ENCODE results near the gene PRDM11. TPM values are rescaled to one million over a fixed set of nuclear protein-coding genes. Genes with fewer than 3 reads are reported as not detected.

Gene PRDM11
- total and polyA plus RNA-seq, 8 donors: 13.6 to 29.6 (median 21.4) TPM

GRCh38 chr11:45234306-45235006 is 88.0 kb downstream of the PRDM11 start:
- no peaks in the 10 kb centered on the region for H3K9me3 ChIP-seq
- ATAC-seq (no peak), DNase-seq (peak in 1 of 4 donors; percentile 62)
- intact Hi-C loops (cut with DNase I): no loop called here
- no peak overlapping the region for H3K27ac ChIP-seq
- H3K27me3 ChIP-seq: no peaks in the 10 kb centered on the region
- H3K4me1 ChIP-seq: no peaks in the 10 kb centered on the region
- no peaks in the 10 kb centered on the region for H3K36me3 ChIP-seq
- no peak for TF ChIP-seq CTCF (IDR thresholded peaks at IDR 0.05)
- no peak overlapping the region for H3K4me3 ChIP-seq

GRCh38 chr11:45237711-45238315 is 91.4 kb downstream of the PRDM11 start:
- H3K27me3 ChIP-seq: no peaks in the 10 kb centered on the region
- no peak overlapping the region for H3K27ac ChIP-seq
- intact Hi-C loops (cut with DNase I): no loop called here
- DNase-seq: no peak
- H3K4me1 ChIP-seq: no peaks in the 10 kb centered on the region
- ATAC-seq: no peak
- no peaks in the 10 kb centered on the region for H3K9me3 ChIP-seq
- no peaks in the 10 kb centered on the region for H3K36me3 ChIP-seq
- H3K4me3 ChIP-seq: no peak overlapping the region
- no peak for TF ChIP-seq CTCF (IDR thresholded peaks at IDR 0.05)

GRCh38 chr11:45238724-45239123 is 92.3 kb downstream of the PRDM11 start:
- Histone ChIP-seq H3K4me3 (no peak overlapping the region), H3K4me1 (no peaks in the 10 kb centered on the region), H3K27ac (no peak overlapping the region), H3K27me3 (no peaks in the 10 kb centered on the region), H3K36me3 (no peaks in the 10 kb centered on the region), H3K9me3 (no peaks in the 10 kb centered on the region)
- TF ChIP-seq CTCF (IDR thresholded peaks at IDR 0.05): no peak
- ATAC-seq: no peak
- intact Hi-C loops (cut with DNase I): no loop called here
- no peak for DNase-seq

GRCh38 chr11:45239733-45240132 is 93.3 kb downstream of the PRDM11 start:
- no peak for ATAC-seq
- TF ChIP-seq CTCF (IDR thresholded peaks at IDR 0.05): no peak

GRCh38 chr11:45243967-45244366 is 97.5 kb downstream of the PRDM11 start:
- no peaks in the 10 kb centered on the region for H3K27me3 ChIP-seq
- H3K4me3 ChIP-seq: no peak overlapping the region
- intact Hi-C loops (cut with DNase I): no loop called here
- no peak overlapping the region for H3K27ac ChIP-seq
- no peak for TF ChIP-seq CTCF (IDR thresholded peaks at IDR 0.05)
- ATAC-seq (no peak), DNase-seq (peak in 1 of 4 donors; percentile 61)
- H3K4me1 ChIP-seq: no peaks in the 10 kb centered on the region
- H3K36me3 ChIP-seq: no peaks in the 10 kb centered on the region
- no peaks in the 10 kb centered on the region for H3K9me3 ChIP-seq

More at GRCh38 chr11:45239733-45240132, 93.3 kb downstream of the PRDM11 start:
- no peak for DNase-seq
- Histone ChIP-seq H3K9me3 (no peaks in the 10 kb centered on the region), H3K27me3 (no peaks in the 10 kb centered on the region), H3K27ac (no peak overlapping the region), H3K4me3 (no peak overlapping the region), H3K36me3 (no peaks in the 10 kb centered on the region), H3K4me1 (no peaks in the 10 kb centered on the region)
- intact Hi-C loops (cut with DNase I): no loop called here

Measured in left lung (tissue), 10 donors.